ENCODE results near the gene KCTD6. TPM values are rescaled to one million over a fixed set of nuclear protein-coding genes. Genes with fewer than 3 reads are reported as not detected.

The KCTD6 gene
- polyA plus RNA-seq, 3 donors = 11.3 to 18.9 (median 11.9) TPM

DNA sequence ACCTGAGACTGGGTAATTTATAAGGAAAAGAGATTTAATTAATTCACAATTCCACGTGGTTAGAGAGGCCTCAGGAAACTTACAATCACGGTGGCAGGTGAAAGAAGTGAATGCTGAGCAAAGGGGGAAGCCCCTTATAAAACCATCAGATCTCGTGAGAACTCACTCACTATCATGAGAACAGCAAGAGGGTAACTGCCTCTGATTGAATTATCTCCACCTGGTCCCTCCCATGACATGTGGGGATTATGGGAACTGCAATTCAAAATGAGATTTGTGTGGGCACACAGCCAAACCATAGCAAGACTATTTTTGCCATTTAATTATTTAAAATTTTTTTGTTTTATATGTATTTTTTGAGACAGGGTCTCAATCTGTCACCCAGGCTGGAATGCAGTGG lies 27.0 kb upstream of the KCTD6 start:
- peaks cover 0 to 2% of the 10 kb centered on the region in 2 donors for H3K36me3 Mint-ChIP-seq
- no CpG with 5 or more reads among the region's 3 CpGs for WGBS (ENCODE audit: insufficient coverage)

DNA sequence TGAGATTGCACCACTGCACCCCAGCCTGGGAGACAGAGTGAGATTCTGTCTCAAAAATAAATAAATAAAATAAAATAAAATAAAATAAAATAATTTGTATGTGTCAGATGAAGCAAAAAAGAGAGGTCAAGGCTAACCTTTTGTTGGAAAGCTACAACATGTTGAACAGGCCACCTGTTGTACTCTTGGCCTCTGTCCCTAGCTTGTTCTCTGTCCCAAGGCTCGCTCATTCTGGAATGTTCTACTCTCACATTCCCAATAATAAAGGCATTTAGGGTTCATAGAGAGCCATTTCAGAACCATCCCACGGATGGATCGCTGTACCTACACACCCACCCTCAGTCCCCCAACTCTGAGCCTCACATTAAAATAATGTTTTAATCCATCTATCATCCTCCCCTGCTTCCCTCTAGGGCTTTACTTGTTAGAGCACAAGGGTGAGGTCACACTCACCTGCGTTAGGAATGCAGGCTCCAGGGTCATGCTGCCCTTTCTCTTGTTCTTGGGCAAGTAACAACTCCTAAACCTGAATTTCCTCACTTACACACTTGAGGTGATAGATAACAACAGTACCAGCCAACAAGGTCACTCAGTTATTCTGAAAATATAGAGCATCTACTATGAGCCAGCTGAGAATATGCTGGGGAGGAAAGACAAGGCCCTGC lies 24.9 kb upstream of the KCTD6 start:
- H3K27ac Mint-ChIP-seq = no peak overlapping the region
- no peaks in the 10 kb centered on the region for H3K9me3 ChIP-seq (replicated peaks in 1 of 2; ENCODE audit: control insufficient read depth in 1 of 2, insufficient read depth in 1 of 2, low read length in 2 of 2)
- H3K27me3 Mint-ChIP-seq (ENCODE audit: low read depth in 3 of 3) = peaks cover 0 to 1% (median 0%) of the 10 kb centered on the region in 3 donors

More for the DNA sequence above, 27.0 kb upstream of the KCTD6 start:
- Histone ChIP-seq H3K9me3 (replicated peaks in 1 of 2; ENCODE audit: control insufficient read depth in 1 of 2, insufficient read depth in 1 of 2, low read length in 2 of 2) (no peaks in the 10 kb centered on the region), H2AFZ (ENCODE audit: insufficient read depth, low read depth, low read length, poor library complexity, severe bottlenecking) (no peak overlapping the region), H3K36me3 (replicated peaks in 1 of 2; ENCODE audit: control insufficient read depth in 1 of 2, insufficient read depth in 2 of 2, low read length in 2 of 2) (no peaks in the 10 kb centered on the region), H3K27ac (ENCODE audit: low read depth in 1 of 2, low read length in 2 of 2) (no peak overlapping the region), H4K20me1 (ENCODE audit: insufficient read depth, low read length) (no peaks in the 10 kb centered on the region), H3K4me2 (replicated peaks; ENCODE audit: extremely low read depth, low read length, poor library complexity, severe bottlenecking) (no peak overlapping the region), H3K4me3 (replicated peaks in 1 of 3; ENCODE audit: low read depth in 2 of 3, low read length in 3 of 3) (no peak overlapping the region), H3K27me3 (ENCODE audit: control insufficient read depth in 2 of 2, insufficient read depth in 2 of 2, low read length in 2 of 2) (no peaks in the 10 kb centered on the region), H3K79me2 (ENCODE audit: insufficient read depth, low read length) (no peaks in the 10 kb centered on the region), H3K4me1 (ENCODE audit: control insufficient read depth in 1 of 2, insufficient read depth in 2 of 2, low read length in 2 of 2) (peaks cover 21 to 27% of the 10 kb centered on the region in 2 donors), H3K9ac (ENCODE audit: insufficient read depth, low read length, poor library complexity, severe bottlenecking) (no peak overlapping the region)
- peaks cover 0 to 5% (median 0%) of the 10 kb centered on the region in 3 donors for H3K27me3 Mint-ChIP-seq (ENCODE audit: low read depth in 3 of 3)
- H3K4me3 Mint-ChIP-seq = no peak overlapping the region
- H3K4me1 Mint-ChIP-seq = peaks cover 21% of the 10 kb centered on the region
- no peak overlapping the region for H3K27ac Mint-ChIP-seq
- intact Hi-C loops (cut with micrococcal nuclease) = loop anchor here (5.0 kb wide), 2 partner anchors 33 to 67 kb away; partner anchors contain the start of gene PDHB (in 1 of the 2)
- TF ChIP-seq, protein P1, sequence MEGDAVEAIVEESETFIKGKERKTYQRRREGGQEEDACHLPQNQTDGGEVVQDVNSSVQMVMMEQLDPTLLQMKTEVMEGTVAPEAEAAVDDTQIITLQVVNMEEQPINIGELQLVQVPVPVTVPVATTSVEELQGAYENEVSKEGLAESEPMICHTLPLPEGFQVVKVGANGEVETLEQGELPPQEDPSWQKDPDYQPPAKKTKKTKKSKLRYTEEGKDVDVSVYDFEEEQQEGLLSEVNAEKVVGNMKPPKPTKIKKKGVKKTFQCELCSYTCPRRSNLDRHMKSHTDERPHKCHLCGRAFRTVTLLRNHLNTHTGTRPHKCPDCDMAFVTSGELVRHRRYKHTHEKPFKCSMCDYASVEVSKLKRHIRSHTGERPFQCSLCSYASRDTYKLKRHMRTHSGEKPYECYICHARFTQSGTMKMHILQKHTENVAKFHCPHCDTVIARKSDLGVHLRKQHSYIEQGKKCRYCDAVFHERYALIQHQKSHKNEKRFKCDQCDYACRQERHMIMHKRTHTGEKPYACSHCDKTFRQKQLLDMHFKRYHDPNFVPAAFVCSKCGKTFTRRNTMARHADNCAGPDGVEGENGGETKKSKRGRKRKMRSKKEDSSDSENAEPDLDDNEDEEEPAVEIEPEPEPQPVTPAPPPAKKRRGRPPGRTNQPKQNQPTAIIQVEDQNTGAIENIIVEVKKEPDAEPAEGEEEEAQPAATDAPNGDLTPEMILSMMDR (IDR thresholded peaks at IDR 0.05) = no peak
- H3K9me3 Mint-ChIP-seq = no peaks in the 10 kb centered on the region
- DNase-seq = no peak

More for the DNA sequence above, 24.9 kb upstream of the KCTD6 start:
- Mint-ChIP-seq H3K4me1 (peaks cover 41% of the 10 kb centered on the region), H3K4me3 (no peak overlapping the region), H3K36me3 (peaks cover 0 to 2% of the 10 kb centered on the region in 2 donors), H3K9me3 (no peaks in the 10 kb centered on the region)
- Histone ChIP-seq H2AFZ (ENCODE audit: insufficient read depth, low read depth, low read length, poor library complexity, severe bottlenecking) (no peak overlapping the region), H3K4me2 (replicated peaks; ENCODE audit: extremely low read depth, low read length, poor library complexity, severe bottlenecking) (no peak overlapping the region), H3K9ac (ENCODE audit: insufficient read depth, low read length, poor library complexity, severe bottlenecking) (no peak overlapping the region), H3K4me3 (replicated peaks in 1 of 3; ENCODE audit: low read depth in 2 of 3, low read length in 3 of 3) (no peak overlapping the region), H3K27me3 (ENCODE audit: control insufficient read depth in 2 of 2, insufficient read depth in 2 of 2, low read length in 2 of 2) (no peaks in the 10 kb centered on the region), H4K20me1 (ENCODE audit: insufficient read depth, low read length) (no peaks in the 10 kb centered on the region), H3K4me1 (ENCODE audit: control insufficient read depth in 1 of 2, insufficient read depth in 2 of 2, low read length in 2 of 2) (peaks cover 42 to 49% of the 10 kb centered on the region in 2 donors), H3K79me2 (ENCODE audit: insufficient read depth, low read length) (peaks cover 5% of the 10 kb centered on the region), H3K27ac (ENCODE audit: low read depth in 1 of 2, low read length in 2 of 2) (no peak overlapping the region), H3K36me3 (replicated peaks in 1 of 2; ENCODE audit: control insufficient read depth in 1 of 2, insufficient read depth in 2 of 2, low read length in 2 of 2) (no peaks in the 10 kb centered on the region)
- 91% methylated on average over 3 of the region's 4 CpGs for WGBS (ENCODE audit: insufficient coverage)
- intact Hi-C loops (cut with micrococcal nuclease) = loop anchor here in 1 of 2 donors (5.0 kb wide), 1 partner anchor 35 kb away; the partner anchor contains the start of gene PDHB
- TF ChIP-seq, protein P1 (IDR thresholded peaks at IDR 0.05) = no peak
- DNase-seq = no peak
